SK-N-SH (cell line): ENCODE measurements around the gene PLA2G2F. TPM values are rescaled to one million over a fixed set of nuclear protein-coding genes. Genes with fewer than 3 reads are reported as not detected.

Source experiments
- CTCF ChIA-PET: fragments of 300-600, 350-600 bp; formaldehyde crosslinking; extraction: SDS; loops from one replicate; lab custom pipeline; 2021; lab: Yijun Ruan, JAX
- POLR2A ChIA-PET: fragments of 350-600 bp; sonication (Branson Sonifier 250); formaldehyde crosslinking; extraction: SDS; loops from one replicate; lab custom pipeline; 2020; ENCODE audit warnings: antibody characterized with exemption, inconsistent platforms; lab: Yijun Ruan, JAX
- DNase-seq: peaks from one replicate; pipeline ENCODE4 v3.0.0; 2012
- H2AFZ ChIP-seq: fragments of 200-600 bp; sonication (generic); 2 replicates; pipeline ENCODE4 v1.8.1; 2016; ENCODE audit warnings: antibody characterized with exemption, mild to moderate bottlenecking, low read depth
- H3F3A ChIP-seq: fragments of 200-600 bp; sonication (generic); replicated peaks from 2 replicates; pipeline ENCODE3; 2016; ENCODE audit warnings: antibody characterized with exemption, mild to moderate bottlenecking; ENCODE audit not compliant: insufficient read depth
- H3K27ac ChIP-seq, 2 experiments: fragments of 200-500 bp in 1 of 2; fragments of 200-600 bp in 1 of 2; sonication (Bioruptor generic) in 1 of 2; sonication (generic), shearing (Covaris generic) in 1 of 2; 2 replicates each; pipeline versions ENCODE4 v1.5.1 to v1.6.1; 2014 to 2016; ENCODE audit warnings: low read depth in 2 of 2, inconsistent platforms in 1 of 2, low read length in 1 of 2, mild to moderate bottlenecking in 1 of 2, mixed read lengths in 1 of 2
- H3K27me3 ChIP-seq: fragments of 200-600 bp; sonication (generic), shearing (Covaris generic); 2 replicates; pipeline ENCODE4 v1.6.1; 2016; ENCODE audit warnings: mixed run types; ENCODE audit not compliant: insufficient read depth
- H3K36me3 ChIP-seq, 2 experiments: fragments of 200-500 bp in 1 of 2; fragments of 200-600 bp in 1 of 2; sonication (Bioruptor generic) in 1 of 2; sonication (generic) in 1 of 2; replicated peaks in 1 of 2; 2 replicates each; pipeline versions ENCODE3 to v1.5.1; 2014 to 2016; ENCODE audit warnings: low read length in 1 of 2, mild to moderate bottlenecking in 1 of 2; ENCODE audit not compliant: insufficient read depth in 2 of 2, control insufficient read depth in 1 of 2
- H3K4me1 ChIP-seq, 2 experiments: fragments of 200-500 bp in 1 of 2; fragments of 200-600 bp in 1 of 2; sonication (Bioruptor generic) in 1 of 2; sonication (generic), shearing (Covaris generic) in 1 of 2; 2 replicates each; pipeline versions ENCODE4 v1.5.1 to v1.6.1; 2014 to 2016; ENCODE audit warnings: low read depth in 1 of 2, low read length in 1 of 2, mixed run types in 1 of 2; ENCODE audit not compliant: insufficient read depth in 2 of 2, control insufficient read depth in 1 of 2
- H3K4me2 ChIP-seq: fragments of 200-600 bp; sonication (generic), shearing (Covaris generic); 2 replicates; pipeline ENCODE4 v1.6.1; 2017; ENCODE audit warnings: mixed run types
- H3K4me3 ChIP-seq, 2 experiments: fragments of 200-500 bp in 1 of 2; fragments of 200-600 bp in 1 of 2; sonication (Bioruptor generic) in 1 of 2; sonication (generic), shearing (Covaris generic) in 1 of 2; 2 replicates each; pipeline versions ENCODE4 v1.5.1 to v1.8.1; 2014 to 2016; ENCODE audit warnings: low read depth in 2 of 2, inconsistent platforms in 1 of 2, low read length in 1 of 2, mild to moderate bottlenecking in 1 of 2, mixed read lengths in 1 of 2, moderate library complexity in 1 of 2
- H3K79me2 ChIP-seq: fragments of 200-600 bp; sonication (generic); 2 replicates; pipeline ENCODE4 v1.8.1; 2017; ENCODE audit warnings: mild to moderate bottlenecking; ENCODE audit not compliant: insufficient read depth
- H3K9ac ChIP-seq: fragments of 200-600 bp; sonication (generic); 2 replicates; pipeline ENCODE4 v1.6.1; 2017; ENCODE audit warnings: mixed run types
- H3K9me2 ChIP-seq: fragments of 200-600 bp; sonication (generic); 2 replicates; pipeline ENCODE4 v1.6.1; 2017; ENCODE audit warnings: mixed run types
- H3K9me3 ChIP-seq: fragments of 200-600 bp; sonication (generic); 2 replicates; pipeline ENCODE4 v1.6.1; 2017; ENCODE audit warnings: mixed run types, mild to moderate bottlenecking, moderate library complexity
- H4K20me1 ChIP-seq: fragments of 200-600 bp; sonication (generic); 2 replicates; pipeline ENCODE4 v1.6.1; 2017; ENCODE audit warnings: mild to moderate bottlenecking, mixed run types; ENCODE audit not compliant: insufficient read depth
- CHD2 ChIP-seq: fragments of 150-350 bp; IDR thresholded peaks from 2 replicates; pipeline ENCODE4 v1.6.1; 2018; ENCODE audit warnings: low read length; ENCODE audit not compliant: partially characterized antibody
- CTCF ChIP-seq: fragments of 200-600 bp; sonication (generic); IDR thresholded peaks from 2 replicates; pipeline ENCODE4 v1.6.1; 2017; ENCODE audit warnings: antibody characterized with exemption, mild to moderate bottlenecking, moderate library complexity
- EZH2phosphoT487 ChIP-seq: fragments of 200-600 bp; sonication (generic); IDR thresholded peaks from 2 replicates; pipeline ENCODE4 v1.6.1; 2017; ENCODE audit warnings: low read depth, mixed run types, mild to moderate bottlenecking, antibody characterized with exemption, moderate library complexity, borderline replicate concordance
- FOXJ3 ChIP-seq: sonication (generic); formaldehyde crosslinking; IDR thresholded peaks from 2 replicates; pipeline ENCODE4 v1.5.1; 2020; ENCODE audit warnings: mild to moderate bottlenecking, missing genetic modification reagents
- FOXM1 ChIP-seq: IDR thresholded peaks from 2 replicates; pipeline ENCODE4 v1.4.0; 2012; ENCODE audit warnings: low read depth, mild to moderate bottlenecking
- JUND ChIP-seq: IDR thresholded peaks from 2 replicates; pipeline ENCODE4 v1.4.0; 2012
- MEF2A ChIP-seq: IDR thresholded peaks from 2 replicates; pipeline ENCODE4 v1.4.0; 2012; ENCODE audit warnings: low read depth, borderline replicate concordance
- NFIC ChIP-seq: IDR thresholded peaks from 2 replicates; pipeline ENCODE4 v1.4.0; 2012; ENCODE audit warnings: borderline replicate concordance
- RAD21 ChIP-seq: IDR thresholded peaks from 2 replicates; pipeline ENCODE4 v1.6.1; 2012; ENCODE audit warnings: mild to moderate bottlenecking, low read length
- RCOR1 ChIP-seq: fragments of 150-350 bp; IDR thresholded peaks from 2 replicates; pipeline ENCODE4 v1.6.1; 2017; ENCODE audit warnings: antibody characterized with exemption, low read length
- TCF12 ChIP-seq: IDR thresholded peaks from 2 replicates; pipeline ENCODE4 v1.4.0; 2012
- TEAD4 ChIP-seq: IDR thresholded peaks from 2 replicates; pipeline ENCODE4 v1.4.0; 2012; ENCODE audit warnings: mild to moderate bottlenecking, borderline replicate concordance; ENCODE audit not compliant: insufficient read depth
- ZBTB33 ChIP-seq: IDR thresholded peaks from 2 replicates; pipeline ENCODE4 v1.4.0; 2012; ENCODE audit warnings: low read depth, borderline replicate concordance
- WGBS: methylation state at CpG from one replicate; pipeline ENCODE4 v1.1.6; 2017; ENCODE audit warnings: low lambda C conversion rate; 5-methylcytosine and 5-hydroxymethylcytosine counted together
- polyA plus RNA-seq, 3 experiments: library from polyadenylated mRNA; depleted of rRNA; stranded (reverse); fragments of >200 nt; gene quantifications; 2 replicates each; pipeline ENCODE4 v1.2.3, GENCODE V29; 2012
- TF ChIP-seq, protein P1 (sequence below): fragments of 150-350 bp; IDR thresholded peaks from 2 replicates; pipeline ENCODE4 v1.6.1; 2017; ENCODE audit warnings: antibody characterized with exemption, low read length, low read depth, borderline replicate concordance
- TF ChIP-seq, protein P2 (sequence below): fragments of 150-350 bp; IDR thresholded peaks from 2 replicates; pipeline ENCODE4 v1.6.1; 2016; ENCODE audit warnings: mild to moderate bottlenecking, low read depth, low read length

Gene PLA2G2F
- polyA plus RNA-seq, 1 of the 3 experiments (the other 2 are of a cell fraction), result not detected

GRCh38 chr1:20114021-20114648 lies 25.0 kb upstream of the PLA2G2F start (continued):
- TF ChIP-seq ZBTB33 (no peak), TEAD4 (no peak)
- TF ChIP-seq, protein P1, sequence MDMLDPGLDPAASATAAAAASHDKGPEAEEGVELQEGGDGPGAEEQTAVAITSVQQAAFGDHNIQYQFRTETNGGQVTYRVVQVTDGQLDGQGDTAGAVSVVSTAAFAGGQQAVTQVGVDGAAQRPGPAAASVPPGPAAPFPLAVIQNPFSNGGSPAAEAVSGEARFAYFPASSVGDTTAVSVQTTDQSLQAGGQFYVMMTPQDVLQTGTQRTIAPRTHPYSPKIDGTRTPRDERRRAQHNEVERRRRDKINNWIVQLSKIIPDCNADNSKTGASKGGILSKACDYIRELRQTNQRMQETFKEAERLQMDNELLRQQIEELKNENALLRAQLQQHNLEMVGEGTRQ, result no peak
- TF ChIP-seq, all 33 proteins: peak for 0

- CTCF ChIA-PET, result interaction anchor here (1.6 to 2.4 kb wide), 2 partner anchors 36 to 141 kb away, joined by 5 to 11 read pairs; no protein-coding TSS in a partner anchor
Measured at GRCh38 chr1:20115479-20115878, 23.6 kb upstream of the PLA2G2F start.

More at GRCh38 chr1:20115479-20115878, 23.6 kb upstream of the PLA2G2F start:
- H4K20me1 ChIP-seq, result no peaks in the 10 kb centered on the region
- 51% methylated on average over 2 of the region's 4 CpGs for WGBS
- H3F3A ChIP-seq, result no peaks in the 10 kb centered on the region
- H3K4me1 ChIP-seq, result no peaks in the 10 kb centered on the region
- H2AFZ ChIP-seq, result no peak overlapping the region
- TF ChIP-seq CTCF (no peak), JUND (no peak), EZH2phosphoT487 (no peak), TCF12 (no peak), NFIC (no peak), FOXM1 (no peak), FOXJ3 (CRISPR knock-in tag) (no peak), RAD21 (no peak), MEF2A (no peak), ZBTB33 (no peak), RCOR1 (no peak), CHD2 (no peak)
- TF ChIP-seq, protein P2, sequence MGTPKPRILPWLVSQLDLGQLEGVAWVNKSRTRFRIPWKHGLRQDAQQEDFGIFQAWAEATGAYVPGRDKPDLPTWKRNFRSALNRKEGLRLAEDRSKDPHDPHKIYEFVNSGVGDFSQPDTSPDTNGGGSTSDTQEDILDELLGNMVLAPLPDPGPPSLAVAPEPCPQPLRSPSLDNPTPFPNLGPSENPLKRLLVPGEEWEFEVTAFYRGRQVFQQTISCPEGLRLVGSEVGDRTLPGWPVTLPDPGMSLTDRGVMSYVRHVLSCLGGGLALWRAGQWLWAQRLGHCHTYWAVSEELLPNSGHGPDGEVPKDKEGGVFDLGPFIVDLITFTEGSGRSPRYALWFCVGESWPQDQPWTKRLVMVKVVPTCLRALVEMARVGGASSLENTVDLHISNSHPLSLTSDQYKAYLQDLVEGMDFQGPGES, result no peak
- TF ChIP-seq, protein P1, result no peak
- no peak overlapping the region for H3K9ac ChIP-seq
- POLR2A ChIA-PET, result no interaction called here
- no peak overlapping the region for H3K27ac ChIP-seq
- H3K79me2 ChIP-seq, result no peaks in the 10 kb centered on the region
- DNase-seq, result no peak
- H3K9me3 ChIP-seq, result no peaks in the 10 kb centered on the region
- no peaks in the 10 kb centered on the region for H3K36me3 ChIP-seq
- H3K9me2 ChIP-seq, result no peaks in the 10 kb centered on the region
- no peak overlapping the region for H3K4me3 ChIP-seq
- no peaks in the 10 kb centered on the region; the same call in 1 of the 2 replicates for H3K27me3 ChIP-seq
- H3K4me2 ChIP-seq, result no peak overlapping the region
